Measurements from ENCODE around the gene ERN1.
A peak's percentile ranks its signal among the peaks of the same experiment; 100 is the strongest.
"Not testable (repeated sequence)": the region's sequence is repeated elsewhere in the genome, so short reads cannot be mapped to it uniquely, and the experiment has no call there.

Gene ERN1

GRCh38 chr17:64036198-64036922 lies 93.6 kb downstream of the ERN1 start:
- no peak for DNase-seq (ENCODE audit: low spot score)
- FAIRE-seq: no peak

DNA sequence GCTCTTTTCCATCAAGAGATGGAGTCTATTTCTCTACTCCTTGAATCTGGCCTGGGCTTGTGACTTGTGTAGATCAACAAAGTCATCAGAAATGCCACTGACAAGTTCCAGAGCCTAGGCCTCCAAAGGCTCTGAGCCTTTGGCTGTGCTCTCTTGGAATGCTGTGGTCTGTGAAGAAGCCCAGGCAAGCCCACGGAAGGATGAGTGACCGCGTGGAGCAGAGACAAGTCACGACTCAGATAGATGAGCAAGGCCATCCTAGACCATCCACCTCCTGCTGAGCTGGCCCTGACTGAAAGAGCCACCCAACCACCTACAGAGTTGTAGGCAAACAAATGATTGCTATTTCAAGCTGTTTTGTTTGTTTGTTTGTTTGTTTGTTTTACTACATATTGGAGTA lies 97.9 kb downstream of the ERN1 start:
- no peak for FAIRE-seq
- peak; percentile 23 for DNase-seq (ENCODE audit: low spot score)

- DNase-seq (ENCODE audit: low spot score) (peak; percentile 26), FAIRE-seq (no peak)
Observed at GRCh38 chr17:64028874-64029464, 101.0 kb downstream of the ERN1 start.

- DNase-seq (ENCODE audit: low spot score) (peak; percentile 51), FAIRE-seq (no peak)
Observed at GRCh38 chr17:64025732-64026294, 104.1 kb downstream of the ERN1 start.

- DNase-seq (ENCODE audit: low spot score) (no peak), FAIRE-seq (no peak)
Observed at GRCh38 chr17:64024781-64025731, 104.9 kb downstream of the ERN1 start.

- FAIRE-seq (no peak), DNase-seq (ENCODE audit: low spot score) (no peak)
Observed at GRCh38 chr17:64024215-64024654, 105.7 kb downstream of the ERN1 start.

GRCh38 chr17:64022611-64023063 lies 107.3 kb downstream of the ERN1 start:
- FAIRE-seq (no peak), DNase-seq (ENCODE audit: low spot score) (no peak)

- no peak for DNase-seq (ENCODE audit: low spot score)
Observed at GRCh38 chr17:64020056-64020766, 109.7 kb downstream of the ERN1 start, which contains the start of gene ICAM2. Gene ICAM2 (minus strand): TSS chr17:64020633. CDS start chr17:64006691, 13,942 bp downstream.

GRCh38 chr17:64019551-64019961 lies 110.4 kb downstream of the ERN1 start:
- DNase-seq (ENCODE audit: low spot score); FAIRE-seq: not testable (repeated sequence)

More at GRCh38 chr17:64020056-64020766, 109.7 kb downstream of the ERN1 start, which contains the start of gene ICAM2:
- FAIRE-seq: no peak

GRCh38 chr17:64017381-64017980 lies 112.5 kb downstream of the ERN1 start:
- no peak for DNase-seq (ENCODE audit: low spot score)
- FAIRE-seq: no peak

GRCh38 chr17:64016974-64017373 lies 113.0 kb downstream of the ERN1 start:
- DNase-seq (ENCODE audit: low spot score) (no peak), FAIRE-seq (no peak)

- DNase-seq (ENCODE audit: low spot score) (no peak), FAIRE-seq (no peak)
Observed at GRCh38 chr17:64016231-64016784, 113.6 kb downstream of the ERN1 start.

DNA sequence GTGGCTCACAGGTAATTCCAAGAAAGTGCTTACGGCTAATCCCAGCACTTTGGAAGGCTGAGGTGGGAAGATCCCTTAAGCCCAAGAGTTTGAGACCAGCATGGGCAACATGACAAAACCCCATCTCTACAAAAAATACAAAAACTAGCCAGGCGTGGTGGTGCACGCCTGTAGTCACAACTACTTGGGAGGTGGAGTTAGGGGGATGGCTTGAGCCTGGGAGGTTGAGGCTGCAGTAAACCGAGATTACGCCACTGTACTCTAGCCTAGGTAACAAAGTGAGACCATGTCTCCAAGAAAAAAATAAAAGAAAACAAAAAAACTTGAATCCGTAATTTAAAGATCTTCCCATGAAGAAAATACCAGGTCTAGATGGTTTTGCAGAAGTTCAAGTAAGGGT lies 114.5 kb downstream of the ERN1 start:
- DNase-seq (ENCODE audit: low spot score) (no peak), FAIRE-seq (no peak)

DNA sequence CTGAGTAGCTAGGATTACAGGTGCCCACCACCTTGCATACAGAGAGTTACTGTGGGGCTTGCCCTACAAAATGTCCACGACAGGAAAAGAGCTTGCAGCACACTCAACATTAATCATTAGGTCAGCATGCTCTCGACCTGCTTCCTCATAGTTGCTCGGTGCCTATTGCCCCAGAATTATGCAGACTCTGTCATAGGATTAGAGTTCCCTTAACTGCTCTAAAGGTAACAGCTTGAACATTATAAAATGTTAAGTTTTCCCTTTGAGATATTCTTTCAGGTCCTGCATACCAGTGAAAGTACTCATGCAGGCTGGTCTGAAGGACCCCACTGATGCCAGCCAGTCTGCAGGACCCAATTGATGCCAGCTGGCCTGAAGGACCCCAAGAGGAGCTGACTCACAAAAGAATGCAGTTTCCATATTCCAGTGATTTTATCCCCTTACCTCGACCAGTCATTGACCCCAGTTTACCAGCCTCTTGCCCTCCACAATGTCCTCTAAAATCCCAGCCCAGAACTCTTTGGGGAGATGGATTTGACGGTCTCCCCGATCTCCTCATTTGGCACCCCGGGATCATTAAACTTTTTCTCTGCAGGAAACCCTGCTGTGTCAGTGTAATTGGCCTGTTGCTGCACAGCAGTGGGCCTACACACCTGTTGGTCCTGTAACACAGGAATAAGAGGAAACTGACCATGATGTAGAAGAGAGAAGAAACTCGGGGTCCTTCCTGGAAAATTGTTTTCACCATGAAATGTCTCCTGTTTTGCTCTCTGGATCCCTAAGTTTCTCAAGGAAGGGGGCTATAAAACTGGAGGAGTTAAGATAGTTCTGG lies 120.2 kb downstream of the ERN1 start:
- DNase-seq (ENCODE audit: low spot score) (no peak), FAIRE-seq (no peak)

- DNase-seq (ENCODE audit: low spot score) (no peak), FAIRE-seq (no peak)
Observed at GRCh38 chr17:64008830-64009229, 121.1 kb downstream of the ERN1 start.

- no peak for FAIRE-seq
Observed at GRCh38 chr17:64008346-64008745, 121.6 kb downstream of the ERN1 start.

DNA sequence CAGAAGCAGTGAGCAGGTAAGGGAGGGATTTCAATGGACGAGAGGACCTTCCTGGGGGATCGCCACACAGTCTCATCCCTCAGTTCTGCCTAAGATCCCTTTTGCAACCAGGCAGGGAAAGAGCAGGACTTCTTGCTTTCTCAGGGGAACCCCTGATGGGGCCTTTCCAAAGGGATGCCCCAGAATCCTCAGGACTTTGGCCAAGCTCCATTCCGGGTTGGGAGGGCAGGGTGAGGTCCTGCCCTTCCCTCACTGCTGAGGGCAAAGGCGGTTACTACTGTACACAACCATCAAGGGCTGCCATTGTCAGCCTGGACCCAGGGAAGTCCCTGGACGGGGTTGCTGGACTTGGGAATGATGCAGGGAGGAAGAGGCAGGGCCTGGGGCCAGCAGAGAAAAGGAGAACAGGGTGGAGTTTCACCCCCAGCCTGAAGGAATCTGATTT lies 122.1 kb downstream of the ERN1 start:
- no peak for FAIRE-seq
- DNase-seq (ENCODE audit: low spot score): no peak

More at GRCh38 chr17:64008346-64008745, 121.6 kb downstream of the ERN1 start:
- DNase-seq (ENCODE audit: low spot score): no peak

DNA sequence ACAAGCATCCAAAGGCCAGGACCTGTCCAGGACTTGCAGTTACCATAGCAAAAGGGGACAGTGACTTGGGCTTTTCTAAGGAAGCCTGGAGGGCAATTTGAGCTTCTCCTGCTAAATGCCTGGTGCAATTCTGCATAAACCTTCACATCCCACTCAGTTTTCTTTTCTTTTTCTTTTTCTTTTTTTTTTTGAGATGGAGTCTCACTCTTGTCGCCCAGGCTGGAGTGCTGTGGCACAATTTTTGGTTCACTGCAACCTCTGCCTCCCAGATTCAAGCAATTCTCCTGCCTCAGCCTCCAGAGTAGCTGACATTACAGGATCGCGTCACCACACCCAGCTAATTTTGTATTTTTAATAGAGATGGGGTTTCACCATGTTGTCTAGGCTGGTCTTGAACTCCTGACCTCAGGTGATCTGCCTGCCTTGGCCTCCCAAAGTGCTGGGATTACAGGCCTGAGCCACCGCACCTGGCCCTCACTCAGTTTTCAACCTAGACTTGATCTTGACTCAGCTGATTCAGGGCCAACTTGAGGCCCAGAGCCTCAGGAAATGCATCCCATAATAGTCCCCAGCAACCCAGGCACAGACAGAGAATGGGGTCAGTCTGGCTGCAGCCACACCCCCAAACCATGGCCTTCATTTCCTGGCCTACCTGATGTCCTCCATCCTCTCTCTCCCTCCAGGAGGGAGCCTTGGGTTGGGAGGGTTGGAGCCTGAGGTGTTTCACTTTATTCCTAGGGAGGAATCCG lies 122.7 kb downstream of the ERN1 start:
- DNase-seq (ENCODE audit: low spot score); FAIRE-seq: not testable (repeated sequence)
